BE2C (cell line): ENCODE results near the gene CACNA2D2.

Experiments
- DNase-seq: peaks from one replicate; pipeline ENCODE4 v3.0.0-alpha.2; 2020
- H3K27me3 ChIP-seq: fragments of 250-450 bp; sonication (Bioruptor Pico); 2 replicates; pipeline ENCODE4 v1.5.1; 2020; ENCODE audit warnings: mild to moderate bottlenecking
- H3K36me3 ChIP-seq: fragments of 250-450 bp; sonication (Bioruptor Pico); 2 replicates; pipeline ENCODE4 v1.5.1; 2020; ENCODE audit warnings: mild to moderate bottlenecking
- H3K4me1 ChIP-seq: fragments of 250-450 bp; sonication (Bioruptor Pico); 2 replicates; pipeline ENCODE4 v1.5.1; 2020
- H3K4me3 ChIP-seq: 2 replicates; pipeline ENCODE4 v1.5.1; 2011; ENCODE audit warnings: low read depth, low read length
- H3K9me3 ChIP-seq: fragments of 250-450 bp; sonication (Bioruptor Pico); 2 replicates; pipeline ENCODE4 v1.5.1; 2020
- CTCF ChIP-seq: IDR thresholded peaks from 2 replicates; pipeline ENCODE4 v1.5.1; 2012; ENCODE audit warnings: mild to moderate bottlenecking, low read depth, low read length

CACNA2D2 gene

GRCh38 chr3:50472958-50473357 lies 30.5 kb downstream of the CACNA2D2 start:
- Histone ChIP-seq H3K4me3 (no peak overlapping the region), H3K9me3 (no peaks in the 10 kb centered on the region), H3K36me3 (no peaks in the 10 kb centered on the region), H3K27me3 (no peaks in the 10 kb centered on the region), H3K4me1 (no peaks in the 10 kb centered on the region)
- TF ChIP-seq CTCF: no peak
- DNase-seq: no peak

- H3K27me3 ChIP-seq: no peaks in the 10 kb centered on the region
- no peaks in the 10 kb centered on the region for H3K4me1 ChIP-seq
- H3K9me3 ChIP-seq: no peaks in the 10 kb centered on the region
- no peak for DNase-seq
- no peak overlapping the region for H3K4me3 ChIP-seq
- H3K36me3 ChIP-seq: no peaks in the 10 kb centered on the region
- TF ChIP-seq CTCF: no peak
These were observed 32.8 kb downstream of the CACNA2D2 start for GRCh38 chr3:50470658-50471057.

GRCh38 chr3:50467919-50468318 lies 35.5 kb downstream of the CACNA2D2 start:
- H3K9me3 ChIP-seq: no peaks in the 10 kb centered on the region
- H3K4me1 ChIP-seq: no peaks in the 10 kb centered on the region
- DNase-seq: no peak
- H3K4me3 ChIP-seq: no peak overlapping the region
- TF ChIP-seq CTCF: no peak
- no peaks in the 10 kb centered on the region for H3K36me3 ChIP-seq
- H3K27me3 ChIP-seq: no peaks in the 10 kb centered on the region

GRCh38 chr3:50466177-50466576 lies 37.3 kb downstream of the CACNA2D2 start:
- Histone ChIP-seq H3K4me3 (no peak overlapping the region), H3K9me3 (no peaks in the 10 kb centered on the region), H3K27me3 (no peaks in the 10 kb centered on the region), H3K36me3 (no peaks in the 10 kb centered on the region), H3K4me1 (no peaks in the 10 kb centered on the region)
- no peak for DNase-seq
- no peak for TF ChIP-seq CTCF

- no peaks in the 10 kb centered on the region for H3K4me1 ChIP-seq
- H3K9me3 ChIP-seq: no peaks in the 10 kb centered on the region
- TF ChIP-seq CTCF: no peak
- no peak for DNase-seq
- H3K36me3 ChIP-seq: no peaks in the 10 kb centered on the region
- no peaks in the 10 kb centered on the region for H3K27me3 ChIP-seq
- no peak overlapping the region for H3K4me3 ChIP-seq
These were observed 38.9 kb downstream of the CACNA2D2 start for GRCh38 chr3:50464569-50464968.

GRCh38 chr3:50459785-50460184 lies 43.6 kb downstream of the CACNA2D2 start:
- Histone ChIP-seq H3K4me3 (no peak overlapping the region), H3K4me1 (no peaks in the 10 kb centered on the region), H3K9me3 (no peaks in the 10 kb centered on the region), H3K27me3 (no peaks in the 10 kb centered on the region), H3K36me3 (no peaks in the 10 kb centered on the region)
- no peak for TF ChIP-seq CTCF
- DNase-seq: no peak
